ENCODE results near the gene SMARCD3. TPM values are rescaled to one million over a fixed set of nuclear protein-coding genes. Genes with fewer than 3 reads are reported as not detected.

Gene SMARCD3
- total and polyA plus RNA-seq, 2 experiments from 2014 or later = 3.3 to 4.0 TPM

- Histone ChIP-seq H2AFZ (no peak overlapping the region), H4K20me1 (replicated peaks; ENCODE audit: insufficient read depth) (no peaks in the 10 kb centered on the region; the same call in 1 of the 2 replicates), H3K79me2 (replicated peaks; ENCODE audit: insufficient read depth) (no peaks in the 10 kb centered on the region), H3K27me3 (ENCODE audit: insufficient read depth) (no peaks in the 10 kb centered on the region), H3K27ac (ENCODE audit: low read depth) (no peak overlapping the region), H3K4me3 (no peak overlapping the region), H3K4me2 (no peak overlapping the region), H3K36me3 (ENCODE audit: insufficient read depth) (0 out of 2 replicates have a peak, but pooled peaks cover 4% of the 10 kb centered on the region), H3F3A (replicated peaks; ENCODE audit: low read depth) (no peaks in the 10 kb centered on the region), H3K9me2 (ENCODE audit: insufficient read depth) (no peaks in the 10 kb centered on the region), H3K4me1 (ENCODE audit: insufficient read depth) (peaks cover 7% of the 10 kb centered on the region)
- H3K9me3 Mint-ChIP-seq = no peaks in the 10 kb centered on the region
- DNase-seq (ENCODE audit: low spot score) (no peak), ATAC-seq (no peak)
- H3K36me3 Mint-ChIP-seq (ENCODE audit: low read depth) = peaks cover 14% of the 10 kb centered on the region
- TF ChIP-seq POLR2AphosphoS5 (IDR thresholded peaks at IDR 0.05; ENCODE audit: low read depth) (no peak), STAT1 (IDR thresholded peaks at IDR 0.05; ENCODE audit: unreplicated experiment) (no peak), NANOG (IDR thresholded peaks at IDR 0.05; ENCODE audit: borderline replicate concordance) (no peak), JUNB (IDR thresholded peaks at IDR 0.05; ENCODE audit: unreplicated experiment) (no peak), EZH2phosphoT487 (IDR thresholded peaks at IDR 0.05; ENCODE audit: unreplicated experiment) (no peak), CREB1 (CRISPR knock-in tag; IDR thresholded peaks at IDR 0.05; ENCODE audit: low read depth) (no peak), ZNF114 (CRISPR knock-in tag; IDR thresholded peaks at IDR 0.05) (no peak)
- TF ChIP-seq, protein P1, sequence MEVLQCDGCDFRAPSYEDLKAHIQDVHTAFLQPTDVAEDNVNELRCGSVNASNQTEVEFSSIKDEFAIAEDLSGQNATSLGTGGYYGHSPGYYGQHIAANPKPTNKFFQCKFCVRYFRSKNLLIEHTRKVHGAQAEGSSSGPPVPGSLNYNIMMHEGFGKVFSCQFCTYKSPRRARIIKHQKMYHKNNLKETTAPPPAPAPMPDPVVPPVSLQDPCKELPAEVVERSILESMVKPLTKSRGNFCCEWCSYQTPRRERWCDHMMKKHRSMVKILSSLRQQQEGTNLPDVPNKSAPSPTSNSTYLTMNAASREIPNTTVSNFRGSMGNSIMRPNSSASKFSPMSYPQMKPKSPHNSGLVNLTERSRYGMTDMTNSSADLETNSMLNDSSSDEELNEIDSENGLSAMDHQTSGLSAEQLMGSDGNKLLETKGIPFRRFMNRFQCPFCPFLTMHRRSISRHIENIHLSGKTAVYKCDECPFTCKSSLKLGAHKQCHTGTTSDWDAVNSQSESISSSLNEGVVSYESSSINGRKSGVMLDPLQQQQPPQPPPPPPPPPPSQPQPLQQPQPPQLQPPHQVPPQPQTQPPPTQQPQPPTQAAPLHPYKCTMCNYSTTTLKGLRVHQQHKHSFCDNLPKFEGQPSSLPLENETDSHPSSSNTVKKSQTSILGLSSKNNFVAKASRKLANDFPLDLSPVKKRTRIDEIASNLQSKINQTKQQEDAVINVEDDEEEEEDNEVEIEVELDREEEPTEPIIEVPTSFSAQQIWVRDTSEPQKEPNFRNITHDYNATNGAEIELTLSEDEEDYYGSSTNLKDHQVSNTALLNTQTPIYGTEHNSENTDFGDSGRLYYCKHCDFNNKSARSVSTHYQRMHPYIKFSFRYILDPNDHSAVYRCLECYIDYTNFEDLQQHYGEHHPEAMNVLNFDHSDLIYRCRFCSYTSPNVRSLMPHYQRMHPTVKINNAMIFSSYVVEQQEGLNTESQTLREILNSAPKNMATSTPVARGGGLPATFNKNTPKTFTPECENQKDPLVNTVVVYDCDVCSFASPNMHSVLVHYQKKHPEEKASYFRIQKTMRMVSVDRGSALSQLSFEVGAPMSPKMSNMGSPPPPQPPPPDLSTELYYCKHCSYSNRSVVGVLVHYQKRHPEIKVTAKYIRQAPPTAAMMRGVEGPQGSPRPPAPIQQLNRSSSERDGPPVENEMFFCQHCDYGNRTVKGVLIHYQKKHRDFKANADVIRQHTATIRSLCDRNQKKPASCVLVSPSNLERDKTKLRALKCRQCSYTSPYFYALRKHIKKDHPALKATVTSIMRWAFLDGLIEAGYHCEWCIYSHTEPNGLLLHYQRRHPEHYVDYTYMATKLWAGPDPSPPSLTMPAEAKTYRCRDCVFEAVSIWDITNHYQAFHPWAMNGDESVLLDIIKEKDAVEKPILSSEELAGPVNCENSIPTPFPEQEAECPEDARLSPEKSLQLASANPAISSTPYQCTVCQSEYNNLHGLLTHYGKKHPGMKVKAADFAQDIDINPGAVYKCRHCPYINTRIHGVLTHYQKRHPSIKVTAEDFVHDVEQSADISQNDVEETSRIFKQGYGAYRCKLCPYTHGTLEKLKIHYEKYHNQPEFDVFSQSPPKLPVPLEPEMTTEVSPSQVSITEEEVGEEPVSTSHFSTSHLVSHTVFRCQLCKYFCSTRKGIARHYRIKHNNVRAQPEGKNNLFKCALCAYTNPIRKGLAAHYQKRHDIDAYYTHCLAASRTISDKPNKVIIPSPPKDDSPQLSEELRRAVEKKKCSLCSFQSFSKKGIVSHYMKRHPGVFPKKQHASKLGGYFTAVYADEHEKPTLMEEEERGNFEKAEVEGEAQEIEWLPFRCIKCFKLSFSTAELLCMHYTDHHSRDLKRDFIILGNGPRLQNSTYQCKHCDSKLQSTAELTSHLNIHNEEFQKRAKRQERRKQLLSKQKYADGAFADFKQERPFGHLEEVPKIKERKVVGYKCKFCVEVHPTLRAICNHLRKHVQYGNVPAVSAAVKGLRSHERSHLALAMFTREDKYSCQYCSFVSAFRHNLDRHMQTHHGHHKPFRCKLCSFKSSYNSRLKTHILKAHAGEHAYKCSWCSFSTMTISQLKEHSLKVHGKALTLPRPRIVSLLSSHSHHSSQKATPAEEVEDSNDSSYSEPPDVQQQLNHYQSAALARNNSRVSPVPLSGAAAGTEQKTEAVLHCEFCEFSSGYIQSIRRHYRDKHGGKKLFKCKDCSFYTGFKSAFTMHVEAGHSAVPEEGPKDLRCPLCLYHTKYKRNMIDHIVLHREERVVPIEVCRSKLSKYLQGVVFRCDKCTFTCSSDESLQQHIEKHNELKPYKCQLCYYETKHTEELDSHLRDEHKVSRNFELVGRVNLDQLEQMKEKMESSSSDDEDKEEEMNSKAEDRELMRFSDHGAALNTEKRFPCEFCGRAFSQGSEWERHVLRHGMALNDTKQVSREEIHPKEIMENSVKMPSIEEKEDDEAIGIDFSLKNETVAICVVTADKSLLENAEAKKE (CRISPR knock-in tag; IDR thresholded peaks at IDR 0.05) = no peak
- TF ChIP-seq, protein P2, sequence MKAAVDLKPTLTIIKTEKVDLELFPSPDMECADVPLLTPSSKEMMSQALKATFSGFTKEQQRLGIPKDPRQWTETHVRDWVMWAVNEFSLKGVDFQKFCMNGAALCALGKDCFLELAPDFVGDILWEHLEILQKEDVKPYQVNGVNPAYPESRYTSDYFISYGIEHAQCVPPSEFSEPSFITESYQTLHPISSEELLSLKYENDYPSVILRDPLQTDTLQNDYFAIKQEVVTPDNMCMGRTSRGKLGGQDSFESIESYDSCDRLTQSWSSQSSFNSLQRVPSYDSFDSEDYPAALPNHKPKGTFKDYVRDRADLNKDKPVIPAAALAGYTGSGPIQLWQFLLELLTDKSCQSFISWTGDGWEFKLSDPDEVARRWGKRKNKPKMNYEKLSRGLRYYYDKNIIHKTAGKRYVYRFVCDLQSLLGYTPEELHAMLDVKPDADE (IDR thresholded peaks at IDR 0.05) = no peak
- H3K27ac Mint-ChIP-seq = no peak overlapping the region
- peaks cover 16% of the 10 kb centered on the region for H3K27me3 Mint-ChIP-seq (ENCODE audit: insufficient read depth, low read depth, poor library complexity)
- no peak overlapping the region for H3K4me3 Mint-ChIP-seq
- H3K4me1 Mint-ChIP-seq = peaks cover 15% of the 10 kb centered on the region
Observed at GRCh38 chr7:151208253-151208862, 40.1 kb downstream of the SMARCD3 start.

All from GM23338 (cell line).